RWPE2 (cell line): ENCODE measurements around the gene TRIM28.

Experiments
- ATAC-seq: fragments of 200-7000 bp; cut with Tn5 transposase; 3 replicates; pipeline ENCODE4 v1.9.1; 2021; ENCODE audit warnings: low read depth
- DNase-seq: peaks from one replicate; pipeline ENCODE4 v3.0.0-alpha.2; 2020; ENCODE audit warnings: low spot score
- H3K27ac ChIP-seq: fragments of 450-650 bp; 2 replicates; pipeline ENCODE4 v1.5.1; 2017; ENCODE audit warnings: mild to moderate bottlenecking; ENCODE audit not compliant: poor library complexity, severe bottlenecking
- H3K27me3 ChIP-seq: fragments of 250-450 bp; sonication (Bioruptor Pico); 2 replicates; pipeline ENCODE4 v1.5.1; 2021; ENCODE audit warnings: mild to moderate bottlenecking, moderate library complexity; ENCODE audit not compliant: insufficient read depth, poor library complexity, severe bottlenecking
- H3K36me3 ChIP-seq: fragments of 250-450 bp; sonication (Bioruptor Pico); 2 replicates; pipeline ENCODE4 v1.5.1; 2020; ENCODE audit warnings: low read depth, mild to moderate bottlenecking, moderate library complexity
- H3K4me1 ChIP-seq: fragments of 250-450 bp; sonication (Bioruptor Pico); 2 replicates; pipeline ENCODE4 v1.5.1; 2021; ENCODE audit warnings: mild to moderate bottlenecking, moderate library complexity; ENCODE audit not compliant: insufficient read depth, poor library complexity, severe bottlenecking
- H3K4me3 ChIP-seq: fragments of 250-450 bp; sonication (Bioruptor Pico); 2 replicates; pipeline ENCODE4 v1.5.1; 2021; ENCODE audit warnings: mild to moderate bottlenecking, moderate library complexity; ENCODE audit not compliant: severe bottlenecking
- H3K9me3 ChIP-seq: fragments of 250-450 bp; sonication (Bioruptor Pico); 2 replicates; pipeline ENCODE4 v1.5.1; 2021; ENCODE audit warnings: mild to moderate bottlenecking, moderate library complexity; ENCODE audit not compliant: severe bottlenecking
- CTCF ChIP-seq: fragments of 450-650 bp; IDR thresholded peaks from one replicate; pipeline ENCODE4 v1.5.1; 2017; ENCODE audit warnings: mild to moderate bottlenecking, moderate library complexity; ENCODE audit not compliant: poor library complexity, severe bottlenecking

Gene TRIM28

GRCh38 chr19:58558066-58558622 is 14.3 kb downstream of the TRIM28 start, which contains the start of gene UBE2M:
Gene UBE2M (minus strand): TSS chr19:58558611. CDS start chr19:58558381, 230 bp downstream.
- H3K4me3 ChIP-seq: peak within 1 kb of the TSS; percentile 64
- no peaks in the 10 kb centered on the region for H3K4me1 ChIP-seq
- H3K36me3 ChIP-seq: peaks cover 14% of the 10 kb centered on the region
- no peak for DNase-seq
- no peak for TF ChIP-seq CTCF
- ATAC-seq: no peak
- peak within 1 kb of the TSS; percentile 90 for H3K27ac ChIP-seq
- H3K27me3 ChIP-seq: no peaks in the 10 kb centered on the region
- no peaks in the 10 kb centered on the region for H3K9me3 ChIP-seq

- no peak for TF ChIP-seq CTCF
- Histone ChIP-seq H3K27me3 (no peaks in the 10 kb centered on the region), H3K4me3 (peak overlapping the region; percentile 64), H3K27ac (peak overlapping the region; percentile 90), H3K36me3 (peaks cover 14% of the 10 kb centered on the region), H3K9me3 (no peaks in the 10 kb centered on the region), H3K4me1 (no peaks in the 10 kb centered on the region)
- peak; percentile 38 for ATAC-seq
- peak; percentile 98 for DNase-seq
These were observed 14.9 kb downstream of the TRIM28 start for GRCh38 chr19:58558623-58559274.

GRCh38 chr19:58559275-58560006 is 15.6 kb downstream of the TRIM28 start:
- Histone ChIP-seq H3K4me1 (no peaks in the 10 kb centered on the region), H3K27me3 (no peaks in the 10 kb centered on the region), H3K27ac (peak overlapping the region; percentile 90), H3K4me3 (peak overlapping the region; percentile 64), H3K36me3 (peaks cover 14% of the 10 kb centered on the region), H3K9me3 (no peaks in the 10 kb centered on the region)
- ATAC-seq (peak; percentile 44), DNase-seq (peak; percentile 92)
- no peak for TF ChIP-seq CTCF

- peak overlapping the region; percentile 64 for H3K4me3 ChIP-seq
- peak overlapping the region; percentile 90 for H3K27ac ChIP-seq
- H3K27me3 ChIP-seq: no peaks in the 10 kb centered on the region
- H3K9me3 ChIP-seq: no peaks in the 10 kb centered on the region
- peaks cover 14% of the 10 kb centered on the region for H3K36me3 ChIP-seq
- H3K4me1 ChIP-seq: no peaks in the 10 kb centered on the region
- no peak for TF ChIP-seq CTCF
- no peak for ATAC-seq
- no peak for DNase-seq
These were observed 16.4 kb downstream of the TRIM28 start for GRCh38 chr19:58560007-58560887.
